ENCODE data around the gene CBFB.
A peak's percentile ranks its signal among the peaks of the same experiment; 100 is the strongest.
"Not testable (repeated sequence)": the region's sequence is repeated elsewhere in the genome, so short reads cannot be mapped to it uniquely, and the experiment has no call there.

Gene CBFB

DNA sequence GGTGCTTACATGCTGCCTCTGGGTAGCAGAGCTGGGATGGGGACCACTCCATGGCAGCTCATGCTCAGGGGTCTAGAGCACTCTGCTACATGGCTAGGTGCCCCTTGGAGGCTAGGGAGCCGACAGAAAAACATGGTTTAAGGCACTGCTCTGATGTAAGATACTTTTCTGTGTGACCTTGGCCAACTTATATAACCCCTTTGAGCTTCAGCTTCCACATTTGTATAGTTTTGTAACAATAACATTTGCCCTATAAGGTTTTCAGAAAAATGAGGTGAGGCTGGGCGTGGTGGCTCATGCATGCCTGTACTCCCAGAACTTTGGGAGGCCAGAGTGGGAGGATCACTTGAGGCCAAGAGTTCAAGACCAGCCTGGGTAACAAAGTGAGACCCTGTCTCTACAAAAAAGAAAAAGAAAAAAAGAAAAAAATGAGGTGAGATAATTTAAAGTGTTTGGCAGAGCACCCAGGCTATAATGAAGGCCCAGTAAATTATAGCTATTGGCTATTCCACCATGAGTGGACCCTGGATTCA lies 37.3 kb upstream of the CBFB start:
- TF ChIP-seq, protein P1, sequence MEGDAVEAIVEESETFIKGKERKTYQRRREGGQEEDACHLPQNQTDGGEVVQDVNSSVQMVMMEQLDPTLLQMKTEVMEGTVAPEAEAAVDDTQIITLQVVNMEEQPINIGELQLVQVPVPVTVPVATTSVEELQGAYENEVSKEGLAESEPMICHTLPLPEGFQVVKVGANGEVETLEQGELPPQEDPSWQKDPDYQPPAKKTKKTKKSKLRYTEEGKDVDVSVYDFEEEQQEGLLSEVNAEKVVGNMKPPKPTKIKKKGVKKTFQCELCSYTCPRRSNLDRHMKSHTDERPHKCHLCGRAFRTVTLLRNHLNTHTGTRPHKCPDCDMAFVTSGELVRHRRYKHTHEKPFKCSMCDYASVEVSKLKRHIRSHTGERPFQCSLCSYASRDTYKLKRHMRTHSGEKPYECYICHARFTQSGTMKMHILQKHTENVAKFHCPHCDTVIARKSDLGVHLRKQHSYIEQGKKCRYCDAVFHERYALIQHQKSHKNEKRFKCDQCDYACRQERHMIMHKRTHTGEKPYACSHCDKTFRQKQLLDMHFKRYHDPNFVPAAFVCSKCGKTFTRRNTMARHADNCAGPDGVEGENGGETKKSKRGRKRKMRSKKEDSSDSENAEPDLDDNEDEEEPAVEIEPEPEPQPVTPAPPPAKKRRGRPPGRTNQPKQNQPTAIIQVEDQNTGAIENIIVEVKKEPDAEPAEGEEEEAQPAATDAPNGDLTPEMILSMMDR (IDR thresholded peaks at IDR 0.05; ENCODE audit: insufficient read depth, low read length, poor library complexity, severe bottlenecking), result no peak

DNA sequence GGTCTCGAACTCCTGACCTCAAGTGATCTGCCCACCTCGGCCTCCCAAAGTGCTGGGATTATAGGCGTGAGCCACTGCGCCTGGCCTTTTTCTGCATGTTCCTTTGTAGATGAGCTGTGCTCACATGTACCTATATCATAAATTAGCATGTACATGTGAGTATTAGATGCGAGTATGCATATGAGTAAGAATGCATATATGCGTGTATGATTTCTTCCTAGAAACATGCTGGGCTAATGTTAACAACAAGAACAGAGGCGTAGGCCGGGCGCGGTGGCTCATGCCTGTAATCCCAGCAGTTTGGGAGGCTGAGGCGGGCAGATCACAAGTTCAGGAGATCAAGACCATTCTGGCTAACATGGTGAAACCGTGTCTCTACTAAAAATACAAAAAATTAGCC lies 35.4 kb upstream of the CBFB start:
- DNase-seq (ENCODE audit: extremely low read depth, insufficient read length); H3K36me3 ChIP-seq (ENCODE audit: control insufficient read depth, insufficient read depth, low read length); H3K4me3 ChIP-seq (replicated peaks; ENCODE audit: low read depth, low read length): not testable (repeated sequence)

More for the DNA sequence above, 37.3 kb upstream of the CBFB start:
- no peak overlapping the region for H3K4me3 ChIP-seq (replicated peaks; ENCODE audit: low read depth, low read length)
- no peaks in the 10 kb centered on the region for H3K27me3 ChIP-seq (replicated peaks; ENCODE audit: control insufficient read depth, insufficient read depth, low read length)
- H3K36me3 ChIP-seq (ENCODE audit: control insufficient read depth, insufficient read depth, low read length), result no peaks in the 10 kb centered on the region
- DNase-seq (ENCODE audit: extremely low read depth, insufficient read length), result no peak

DNA sequence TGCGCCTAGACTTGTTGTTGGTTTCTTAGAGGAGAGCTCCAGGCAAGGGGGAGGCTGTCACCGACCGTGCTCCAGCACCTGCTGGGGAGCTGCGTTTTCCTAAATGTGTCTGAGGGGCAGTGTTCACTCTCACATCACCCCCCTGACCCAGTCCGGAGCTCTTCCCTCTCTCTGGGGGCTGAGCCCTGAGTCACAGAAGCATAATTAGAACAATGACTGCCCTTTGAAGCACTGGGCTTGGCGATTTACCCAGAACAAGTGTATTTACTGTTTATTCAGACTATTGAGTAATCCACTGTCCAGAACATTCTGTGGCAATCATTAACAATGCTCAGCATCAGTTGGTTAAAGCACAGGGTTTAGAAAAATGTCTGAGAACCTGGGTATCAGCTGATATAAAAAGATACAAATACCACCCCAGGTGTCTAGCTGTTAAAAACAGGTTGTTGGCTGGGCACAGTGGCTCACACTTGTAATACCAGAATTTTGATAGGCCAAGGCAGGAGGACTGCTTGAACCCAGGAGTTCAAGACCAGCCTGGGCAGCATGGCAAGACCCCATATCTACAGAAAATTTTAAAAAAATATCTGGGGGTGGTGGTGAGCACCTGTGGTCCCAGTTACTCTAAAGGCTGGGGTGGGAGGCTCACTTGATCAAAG lies 32.5 kb upstream of the CBFB start:
- no peak for DNase-seq (ENCODE audit: extremely low read depth, insufficient read length)
- TF ChIP-seq, protein P1 (IDR thresholded peaks at IDR 0.05; ENCODE audit: insufficient read depth, low read length, poor library complexity, severe bottlenecking), result no peak
- H3K4me3 ChIP-seq (replicated peaks; ENCODE audit: low read depth, low read length), result no peak overlapping the region

More for the DNA sequence above, 35.4 kb upstream of the CBFB start:
- H3K27me3 ChIP-seq (replicated peaks; ENCODE audit: control insufficient read depth, insufficient read depth, low read length), result not testable (repeated sequence)

DNA sequence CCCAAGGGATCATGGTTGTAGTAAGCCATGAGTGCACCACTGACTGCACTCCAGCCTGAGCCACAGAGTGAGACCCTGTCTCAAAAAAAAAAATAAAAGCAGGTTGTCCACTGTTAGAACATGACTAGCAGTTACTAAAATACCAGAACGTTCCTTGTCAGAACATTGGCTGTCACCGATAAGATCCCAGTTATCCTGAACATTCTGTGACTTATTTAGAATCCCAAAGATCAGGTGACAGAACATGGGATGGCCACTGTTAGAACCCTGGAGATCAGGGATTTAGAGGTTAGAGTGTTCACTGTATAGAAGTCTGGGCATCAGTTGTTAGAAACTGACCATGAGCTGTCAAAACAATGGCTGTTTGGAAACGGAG lies 32.0 kb upstream of the CBFB start:
- Histone ChIP-seq H3K4me3 (replicated peaks; ENCODE audit: low read depth, low read length) (no peak overlapping the region), H3K27me3 (replicated peaks; ENCODE audit: control insufficient read depth, insufficient read depth, low read length) (no peaks in the 10 kb centered on the region), H3K36me3 (ENCODE audit: control insufficient read depth, insufficient read depth, low read length) (no peaks in the 10 kb centered on the region)
- no peak for DNase-seq (ENCODE audit: extremely low read depth, insufficient read length)
- TF ChIP-seq, protein P1 (IDR thresholded peaks at IDR 0.05; ENCODE audit: insufficient read depth, low read length, poor library complexity, severe bottlenecking), result no peak

More for the DNA sequence above, 32.5 kb upstream of the CBFB start:
- Histone ChIP-seq H3K27me3 (replicated peaks; ENCODE audit: control insufficient read depth, insufficient read depth, low read length) (no peaks in the 10 kb centered on the region), H3K36me3 (ENCODE audit: control insufficient read depth, insufficient read depth, low read length) (no peaks in the 10 kb centered on the region)

DNA sequence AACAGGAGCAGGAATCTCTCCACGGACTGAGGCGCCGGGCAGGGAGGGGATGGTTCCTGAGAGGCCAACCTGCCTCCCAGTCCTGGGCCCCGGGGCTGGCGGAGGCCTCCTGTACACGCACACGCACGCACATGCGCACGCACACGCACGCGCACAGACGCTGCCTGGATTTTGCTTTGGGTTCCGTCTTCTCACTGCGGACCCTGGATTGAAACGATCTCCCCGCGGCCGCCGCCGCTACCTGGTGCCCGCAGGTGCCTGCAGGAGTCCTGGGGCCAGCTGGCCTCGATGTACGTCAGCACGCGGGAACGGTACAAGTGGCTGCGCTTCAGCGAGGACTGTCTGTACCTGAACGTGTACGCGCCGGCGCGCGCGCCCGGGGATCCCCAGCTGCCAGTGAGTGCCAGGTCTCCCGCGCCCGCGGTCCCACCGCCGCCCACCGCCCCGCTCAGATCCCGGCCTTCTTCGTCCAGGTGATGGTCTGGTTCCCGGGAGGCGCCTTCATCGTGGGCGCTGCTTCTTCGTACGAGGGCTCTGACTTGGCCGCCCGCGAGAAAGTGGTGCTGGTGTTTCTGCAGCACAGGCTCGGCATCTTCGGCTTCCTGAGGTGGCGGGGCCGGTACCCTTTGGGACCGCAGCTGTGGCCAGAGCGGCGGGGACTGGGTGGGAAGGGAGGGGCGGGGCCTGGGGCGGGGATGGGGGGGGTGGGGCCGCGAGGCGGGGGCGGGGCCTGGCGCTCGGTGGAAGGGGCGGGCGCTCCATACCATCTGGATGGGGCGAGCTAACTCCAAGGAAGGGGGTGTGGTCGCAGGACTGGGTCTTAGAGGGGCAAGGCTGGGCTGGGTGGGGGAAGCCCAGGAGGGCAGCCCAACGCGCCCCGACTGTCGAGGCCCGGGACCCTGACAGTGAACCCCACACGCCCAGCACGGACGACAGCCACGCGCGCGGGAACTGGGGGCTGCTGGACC lies 28.3 kb upstream of the CBFB start:
- peak; percentile 59 for DNase-seq (ENCODE audit: extremely low read depth, insufficient read length)
- Histone ChIP-seq H3K27me3 (replicated peaks; ENCODE audit: control insufficient read depth, insufficient read depth, low read length) (no peaks in the 10 kb centered on the region), H3K4me3 (replicated peaks; ENCODE audit: low read depth, low read length) (peak overlapping the region; percentile 59), H3K36me3 (ENCODE audit: control insufficient read depth, insufficient read depth, low read length) (no peaks in the 10 kb centered on the region)
- TF ChIP-seq, protein P1 (IDR thresholded peaks at IDR 0.05; ENCODE audit: insufficient read depth, low read length, poor library complexity, severe bottlenecking), result no peak

DNA sequence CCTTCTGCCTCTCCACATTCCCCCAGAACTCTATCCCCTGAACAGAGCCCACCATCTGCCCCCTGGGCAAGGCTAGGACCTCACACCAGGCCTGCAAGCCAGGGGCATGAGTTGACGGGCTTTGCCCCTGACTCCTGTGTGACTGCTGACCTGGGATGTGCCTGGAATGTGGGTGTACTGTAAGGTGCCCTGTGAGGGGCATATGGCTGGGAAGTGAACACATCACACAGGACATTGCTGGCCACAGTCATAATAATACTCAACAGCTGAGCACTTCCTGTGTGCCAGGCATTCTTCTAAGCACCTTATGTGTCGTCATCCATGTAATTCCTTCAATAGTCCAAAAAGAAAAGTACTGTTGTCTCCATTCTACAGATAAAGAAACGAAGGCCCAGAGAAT lies 27.2 kb upstream of the CBFB start:
- TF ChIP-seq, protein P1 (IDR thresholded peaks at IDR 0.05; ENCODE audit: insufficient read depth, low read length, poor library complexity, severe bottlenecking), result no peak
- Histone ChIP-seq H3K27me3 (replicated peaks; ENCODE audit: control insufficient read depth, insufficient read depth, low read length) (no peaks in the 10 kb centered on the region), H3K4me3 (replicated peaks; ENCODE audit: low read depth, low read length) (no peak overlapping the region), H3K36me3 (ENCODE audit: control insufficient read depth, insufficient read depth, low read length) (no peaks in the 10 kb centered on the region)
- DNase-seq (ENCODE audit: extremely low read depth, insufficient read length), result no peak
